ENCODE data around the gene ATF6B.

GRCh38 chr6:32109765-32110160, 18.3 kb downstream of the ATF6B start:
- TF ChIP-seq EZH2phosphoT487 (IDR thresholded peaks at IDR 0.05; ENCODE audit: unreplicated experiment) (no peak), EZH2 (IDR thresholded peaks at IDR 0.05; ENCODE audit: low read depth, unreplicated experiment) (no peak), CTCF (conservative IDR thresholded peaks at IDR 0.05; ENCODE audit: low read depth in 2 of 2) (no peak), ETS1 (IDR thresholded peaks at IDR 0.05) (no peak), CREB1 (CRISPR knock-in tag; IDR thresholded peaks at IDR 0.05; ENCODE audit: low read depth) (no peak), POLR2AphosphoS5 (IDR thresholded peaks at IDR 0.05; ENCODE audit: low read depth) (no peak), ZNF462 (CRISPR knock-in tag; IDR thresholded peaks at IDR 0.05) (no peak)

Measured in GM23338 (cell line).